Suprapubic skin (tissue), 4 donors: ENCODE data around the gene TCERG1L. TPM values are rescaled to one million over a fixed set of nuclear protein-coding genes. Genes with fewer than 3 reads are reported as not detected.

Experiments used
- DNase-seq, 2 donors: peaks; one replicate each; pipeline ENCODE4 v3.0.0-alpha.2; 2019; ENCODE audit warnings: low spot score in 2 of 2
- H3K27ac ChIP-seq: fragments of 200-600 bp; sonication (generic); one replicate; pipeline ENCODE4 v1.5.1; 2019
- H3K27me3 ChIP-seq: fragments of 200-600 bp; sonication (generic); one replicate; pipeline ENCODE4 v1.5.1; 2019
- H3K36me3 ChIP-seq: fragments of 200-600 bp; sonication (generic); one replicate; pipeline ENCODE4 v1.5.1; 2019
- H3K4me1 ChIP-seq: fragments of 200-600 bp; sonication (generic); one replicate; pipeline ENCODE4 v1.5.1; 2019
- H3K4me3 ChIP-seq: fragments of 200-600 bp; sonication (generic); one replicate; pipeline ENCODE4 v1.5.1; 2019; ENCODE audit warnings: mild to moderate bottlenecking
- H3K9me3 ChIP-seq: fragments of 200-600 bp; sonication (generic); one replicate; pipeline ENCODE4 v1.5.1; 2019
- EP300 ChIP-seq: sonication (generic); formaldehyde crosslinking; IDR thresholded peaks from one replicate; pipeline ENCODE4 v1.6.1; 2017; ENCODE audit warnings: antibody characterized with exemption
- POLR2A ChIP-seq, 2 donors: fragments of 450-650 bp; IDR thresholded peaks; one replicate each; pipeline ENCODE4 v1.6.1; 2017; ENCODE audit warnings: antibody characterized with exemption in 2 of 2, mild to moderate bottlenecking in 2 of 2, moderate library complexity in 2 of 2
- POLR2AphosphoS5 ChIP-seq, 3 donors: sonication (generic); formaldehyde crosslinking; IDR thresholded peaks; one replicate each; pipeline ENCODE4 v1.6.1; 2017; ENCODE audit warnings: antibody characterized with exemption in 3 of 3
- WGBS: methylation state at CpG from one replicate; pipeline ENCODE4 v1.1.5; 2018; 5-methylcytosine and 5-hydroxymethylcytosine counted together
- total RNA-seq, 4 donors: library from RNA; depleted of rRNA; stranded (reverse); fragments of >200 nt; gene quantifications; one replicate each; pipeline ENCODE4 v1.1.0, GENCODE V29; 2016
- TF ChIP-seq, protein P1 (sequence below), 2 donors: fragments of 200-600 bp in 1 of 2; fragments of 450-650 bp in 1 of 2; sonication (generic) in 1 of 2; IDR thresholded peaks; one replicate each; pipeline ENCODE4 v1.5.1; 2016 to 2019; ENCODE audit warnings: antibody characterized with exemption in 2 of 2, mild to moderate bottlenecking in 1 of 2, moderate library complexity in 1 of 2

TCERG1L gene
- total RNA-seq, 4 donors from 2014 or later = 0.32 to 1.0 (median 0.51) TPM

DNA sequence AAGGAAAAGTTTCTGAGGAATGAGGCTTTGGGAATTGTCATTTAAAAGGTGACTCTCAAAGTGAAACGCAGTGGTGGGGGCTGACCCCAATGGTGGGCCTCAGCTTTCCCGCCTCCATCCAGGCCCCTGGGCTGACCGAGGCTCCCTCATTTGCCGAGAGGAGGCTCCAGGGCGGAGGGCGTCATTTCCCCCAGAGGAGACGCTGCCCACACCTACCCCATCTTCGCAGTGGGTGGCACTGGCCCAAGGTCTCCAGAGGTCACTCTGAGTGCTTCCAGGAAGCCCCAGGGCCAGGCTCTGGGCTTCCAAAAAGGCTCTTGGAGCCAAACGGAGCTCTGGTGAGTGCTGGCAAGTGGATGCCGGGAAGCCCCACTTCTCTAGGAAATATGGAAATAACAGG is 38.0 kb downstream of the TCERG1L start:
- no peaks in the 10 kb centered on the region for H3K9me3 ChIP-seq
- peaks cover 12% of the 10 kb centered on the region for H3K27me3 ChIP-seq
- no peak for DNase-seq
- H3K4me3 ChIP-seq = no peak overlapping the region
- H3K27ac ChIP-seq = no peak overlapping the region
- H3K4me1 ChIP-seq = no peaks in the 10 kb centered on the region
- 86% methylated on average over 8 of the region's 10 CpGs for WGBS
- H3K36me3 ChIP-seq = no peaks in the 10 kb centered on the region
- no peak for TF ChIP-seq POLR2AphosphoS5 (IDR thresholded peaks at IDR 0.05)
- no peak for TF ChIP-seq EP300

- Histone ChIP-seq H3K9me3 (no peaks in the 10 kb centered on the region), H3K4me3 (no peak overlapping the region), H3K4me1 (no peaks in the 10 kb centered on the region), H3K27me3 (peaks cover 12% of the 10 kb centered on the region), H3K27ac (no peak overlapping the region), H3K36me3 (no peaks in the 10 kb centered on the region)
- no peak for DNase-seq
- WGBS = 70% methylated on average over 5 of the region's 15 CpGs
- TF ChIP-seq POLR2A (IDR thresholded peaks at IDR 0.05) = no peak
- TF ChIP-seq EP300 = no peak
- TF ChIP-seq, protein P1, sequence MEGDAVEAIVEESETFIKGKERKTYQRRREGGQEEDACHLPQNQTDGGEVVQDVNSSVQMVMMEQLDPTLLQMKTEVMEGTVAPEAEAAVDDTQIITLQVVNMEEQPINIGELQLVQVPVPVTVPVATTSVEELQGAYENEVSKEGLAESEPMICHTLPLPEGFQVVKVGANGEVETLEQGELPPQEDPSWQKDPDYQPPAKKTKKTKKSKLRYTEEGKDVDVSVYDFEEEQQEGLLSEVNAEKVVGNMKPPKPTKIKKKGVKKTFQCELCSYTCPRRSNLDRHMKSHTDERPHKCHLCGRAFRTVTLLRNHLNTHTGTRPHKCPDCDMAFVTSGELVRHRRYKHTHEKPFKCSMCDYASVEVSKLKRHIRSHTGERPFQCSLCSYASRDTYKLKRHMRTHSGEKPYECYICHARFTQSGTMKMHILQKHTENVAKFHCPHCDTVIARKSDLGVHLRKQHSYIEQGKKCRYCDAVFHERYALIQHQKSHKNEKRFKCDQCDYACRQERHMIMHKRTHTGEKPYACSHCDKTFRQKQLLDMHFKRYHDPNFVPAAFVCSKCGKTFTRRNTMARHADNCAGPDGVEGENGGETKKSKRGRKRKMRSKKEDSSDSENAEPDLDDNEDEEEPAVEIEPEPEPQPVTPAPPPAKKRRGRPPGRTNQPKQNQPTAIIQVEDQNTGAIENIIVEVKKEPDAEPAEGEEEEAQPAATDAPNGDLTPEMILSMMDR (IDR thresholded peaks at IDR 0.05) = no peak
- no peak for TF ChIP-seq POLR2AphosphoS5 (IDR thresholded peaks at IDR 0.05)
These were observed 38.5 kb downstream of the TCERG1L start for GRCh38 chr10:131272897-131273451.

DNA sequence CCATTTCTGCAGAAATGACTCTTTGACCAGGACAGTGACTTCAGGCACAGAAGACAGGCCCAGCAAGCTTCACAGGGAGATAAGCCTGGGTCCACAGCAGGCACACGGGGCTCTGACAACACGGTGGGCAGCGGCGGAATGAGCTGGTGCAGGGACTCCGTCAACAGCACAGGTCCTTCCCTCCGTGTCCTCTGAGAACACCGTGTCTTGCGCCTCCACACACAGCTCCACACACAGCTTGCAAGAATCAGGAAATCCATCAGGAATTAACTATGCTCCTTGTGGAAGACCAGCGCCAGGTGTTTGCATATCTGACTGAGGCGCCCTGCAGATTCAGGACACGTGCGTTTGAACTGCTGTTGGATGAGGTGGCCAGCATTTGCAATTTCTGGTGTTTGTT is 39.6 kb downstream of the TCERG1L start:
- WGBS = 89% methylated on average over 12 of the region's 12 CpGs
- TF ChIP-seq POLR2A (IDR thresholded peaks at IDR 0.05) (no peak), POLR2AphosphoS5 (IDR thresholded peaks at IDR 0.05) (no peak), EP300 (no peak)
- TF ChIP-seq, protein P1 (IDR thresholded peaks at IDR 0.05) = no peak
- DNase-seq = no peak

GRCh38 chr10:131271195-131271880 is 40.2 kb downstream of the TCERG1L start:
- no peaks in the 10 kb centered on the region for H3K36me3 ChIP-seq
- DNase-seq = peak in 1 of 2 donors; percentile 62
- no peaks in the 10 kb centered on the region for H3K9me3 ChIP-seq
- WGBS = 84% methylated on average over 7 of the region's 13 CpGs
- no peak overlapping the region for H3K4me3 ChIP-seq
- H3K27me3 ChIP-seq = peaks cover 12% of the 10 kb centered on the region
- H3K4me1 ChIP-seq = no peaks in the 10 kb centered on the region
- no peak overlapping the region for H3K27ac ChIP-seq
- TF ChIP-seq, protein P1 (IDR thresholded peaks at IDR 0.05) = no peak
- TF ChIP-seq EP300 (no peak), POLR2AphosphoS5 (IDR thresholded peaks at IDR 0.05) (no peak), POLR2A (IDR thresholded peaks at IDR 0.05) (no peak)

More for the DNA sequence above, 39.6 kb downstream of the TCERG1L start:
- H3K36me3 ChIP-seq = no peaks in the 10 kb centered on the region
- H3K4me3 ChIP-seq = no peak overlapping the region
- no peaks in the 10 kb centered on the region for H3K9me3 ChIP-seq
- H3K27me3 ChIP-seq = peaks cover 12% of the 10 kb centered on the region
- H3K4me1 ChIP-seq = no peaks in the 10 kb centered on the region
- H3K27ac ChIP-seq = no peak overlapping the region

GRCh38 chr10:131270461-131271190 is 40.9 kb downstream of the TCERG1L start:
- TF ChIP-seq POLR2A (IDR thresholded peaks at IDR 0.05) (no peak), EP300 (no peak), POLR2AphosphoS5 (IDR thresholded peaks at IDR 0.05) (no peak)
- TF ChIP-seq, protein P1 (IDR thresholded peaks at IDR 0.05) = no peak
- Histone ChIP-seq H3K9me3 (no peaks in the 10 kb centered on the region), H3K36me3 (no peaks in the 10 kb centered on the region), H3K4me3 (no peak overlapping the region), H3K27me3 (peaks cover 12% of the 10 kb centered on the region), H3K27ac (no peak overlapping the region), H3K4me1 (no peaks in the 10 kb centered on the region)
- WGBS = 77% methylated on average over 15 of the region's 16 CpGs
- DNase-seq = peak in 1 of 2 donors; percentile 73
